Astrocyte of the cerebellum (primary cell): ENCODE data around the gene HSPB9.

Experiments
- DNase-seq: peaks from one replicate; pipeline ENCODE4 v3.0.0-alpha.2; 2011; ENCODE audit warnings: low read depth
- H3K4me3 ChIP-seq: 2 replicates; pipeline ENCODE4 v1.5.1; 2011; ENCODE audit warnings: mild to moderate bottlenecking, low read depth, low read length, moderate library complexity
- CTCF ChIP-seq: IDR thresholded peaks from 2 replicates; pipeline ENCODE4 v1.5.1; 2012; ENCODE audit warnings: low read length, low read depth, moderate library complexity, mild to moderate bottlenecking; ENCODE audit errors: missing control alignments
- in situ Hi-C: cut with HindIII; loops from 2 replicates; pipeline ENCODE4 v1.10.0; 2017; ENCODE audit warnings: low sequenced_read_pairs

Gene HSPB9

GRCh38 chr17:42169351-42169750 is 46.7 kb downstream of the HSPB9 start:
- no peak for TF ChIP-seq CTCF
- H3K4me3 ChIP-seq: no peak overlapping the region
- in situ Hi-C loops: no loop called here
- DNase-seq: no peak

- in situ Hi-C loops: no loop called here
- no peak for TF ChIP-seq CTCF
- no peak for DNase-seq
- no peak overlapping the region for H3K4me3 ChIP-seq
Observed at GRCh38 chr17:42171831-42172230, 49.2 kb downstream of the HSPB9 start.
